GM12865 (cell line): ENCODE measurements around the gene EHBP1L1.

Experiments used
- DNase-seq: peaks from one replicate; pipeline ENCODE4 v3.0.0; 2010; ENCODE audit warnings: low read depth
- H3K4me3 ChIP-seq: 2 replicates; pipeline ENCODE4 v1.5.1; 2011; ENCODE audit warnings: mild to moderate bottlenecking, low read depth, low read length, control low read depth
- CTCF ChIP-seq: IDR thresholded peaks from 2 replicates; pipeline ENCODE4 v1.5.1; 2011; ENCODE audit warnings: low read length, control low read depth, low read depth, inconsistent platforms; ENCODE audit not compliant: insufficient read depth; ENCODE audit errors: missing control alignments

EHBP1L1 gene

DNA sequence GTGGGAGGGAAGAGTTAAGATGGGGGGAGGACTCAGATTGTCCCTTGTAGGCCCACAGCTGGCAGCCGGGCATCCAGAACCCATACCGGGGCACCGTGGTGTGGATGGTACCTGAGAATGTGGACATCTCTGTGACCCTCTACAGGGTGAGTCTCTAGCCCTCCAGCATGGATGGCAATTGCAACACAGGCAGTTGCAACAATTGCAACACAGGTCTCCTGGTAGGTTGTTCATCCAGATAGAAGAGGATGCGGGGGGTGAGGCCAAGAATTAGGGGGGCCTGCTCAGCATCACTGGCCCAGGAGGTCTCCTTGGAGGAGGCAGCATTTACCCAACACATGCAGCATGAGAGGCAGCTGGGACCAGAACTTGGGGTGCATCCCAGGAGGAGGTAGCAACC lies 3.4 kb downstream of the EHBP1L1 start:
- DNase-seq, result no peak
- TF ChIP-seq CTCF, result no peak
- no peak overlapping the region for H3K4me3 ChIP-seq

DNA sequence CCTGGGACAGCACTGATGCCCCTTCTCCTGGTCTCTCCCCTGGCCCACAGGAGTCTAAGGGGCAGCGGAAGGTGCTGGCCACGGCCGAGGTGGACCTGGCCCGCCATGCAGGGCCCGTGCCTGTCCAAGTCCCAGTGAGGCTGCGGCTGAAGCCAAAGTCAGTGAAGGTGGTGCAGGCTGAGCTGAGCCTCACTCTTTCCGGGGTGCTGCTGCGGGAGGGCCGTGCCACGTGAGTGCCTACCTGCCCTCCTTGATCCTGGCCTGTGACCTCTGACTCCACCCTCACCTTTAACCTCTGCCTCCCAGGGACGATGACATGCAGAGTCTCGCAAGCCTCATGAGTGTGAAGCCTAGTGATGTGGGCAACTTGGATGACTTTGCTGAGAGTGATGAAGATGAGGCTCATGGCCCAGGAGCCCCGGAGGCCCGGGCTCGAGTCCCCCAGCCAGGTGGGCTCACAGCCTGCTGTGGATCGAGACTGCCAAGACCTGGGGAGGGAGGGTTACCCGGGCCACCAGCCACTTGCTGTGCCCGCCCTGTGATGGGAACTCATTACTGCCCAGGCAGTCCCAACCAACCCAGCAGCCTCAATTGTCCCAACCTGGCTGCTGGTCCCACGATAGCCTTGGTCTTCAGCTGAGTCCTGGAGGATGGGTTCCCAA lies 4.3 kb downstream of the EHBP1L1 start:
- DNase-seq, result no peak

GRCh38 chr11:65580756-65581155 lies 4.9 kb downstream of the EHBP1L1 start:
- no peak for TF ChIP-seq CTCF
- DNase-seq, result no peak
- no peak overlapping the region for H3K4me3 ChIP-seq

More for the DNA sequence above, 4.3 kb downstream of the EHBP1L1 start:
- H3K4me3 ChIP-seq, result no peak overlapping the region
- no peak for TF ChIP-seq CTCF

DNA sequence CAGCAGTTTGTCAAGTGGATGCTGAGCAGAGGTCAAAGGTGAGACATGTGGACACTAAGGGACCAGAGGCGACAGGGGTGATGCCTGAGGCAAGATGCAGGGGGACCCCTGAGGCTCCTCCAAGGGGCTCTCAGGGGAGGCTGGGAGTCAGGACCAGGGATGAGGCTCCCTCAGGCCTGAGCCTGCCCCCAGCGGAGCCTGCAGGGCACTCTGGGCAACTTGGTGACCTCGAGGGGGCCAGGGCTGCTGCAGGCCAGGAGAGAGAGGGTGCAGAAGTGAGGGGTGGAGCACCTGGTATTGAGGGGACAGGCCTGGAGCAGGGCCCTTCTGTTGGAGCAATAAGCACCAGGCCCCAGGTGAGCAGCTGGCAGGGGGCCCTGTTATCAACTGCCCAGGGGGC lies 6.1 kb downstream of the EHBP1L1 start:
- H3K4me3 ChIP-seq, result no peak overlapping the region
- no peak for DNase-seq
- no peak for TF ChIP-seq CTCF

GRCh38 chr11:65583589-65583988 lies 7.7 kb downstream of the EHBP1L1 start:
- TF ChIP-seq CTCF, result no peak
- no peak overlapping the region for H3K4me3 ChIP-seq
- DNase-seq, result no peak

DNA sequence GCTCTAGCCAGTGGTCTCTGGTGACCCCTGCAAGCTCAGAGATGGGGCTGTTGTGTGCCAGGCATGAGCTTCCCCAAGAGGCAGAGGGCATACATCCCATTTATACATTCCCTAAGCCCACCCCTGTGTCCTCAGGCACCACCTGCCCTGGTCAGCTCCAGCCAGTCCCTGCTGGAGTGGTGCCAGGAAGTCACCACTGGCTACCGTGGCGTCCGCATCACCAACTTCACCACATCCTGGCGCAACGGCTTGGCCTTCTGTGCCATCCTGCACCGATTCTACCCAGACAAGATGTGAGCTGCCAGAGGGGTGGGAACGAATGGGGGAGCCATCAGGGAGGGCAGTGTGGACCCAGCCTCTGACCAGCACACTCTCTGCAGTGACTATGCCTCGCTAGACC lies 8.3 kb downstream of the EHBP1L1 start:
- H3K4me3 ChIP-seq, result no peak overlapping the region
- TF ChIP-seq CTCF, result no peak
- DNase-seq, result no peak

- DNase-seq, result no peak
- TF ChIP-seq CTCF, result no peak
- no peak overlapping the region for H3K4me3 ChIP-seq
Observed at GRCh38 chr11:65584723-65585171, 8.9 kb downstream of the EHBP1L1 start.
